GM23248 (cell line): Measurements from ENCODE around the gene STIM1.

Experiments used
- EZH2 ChIP-seq: fragments of 200-600 bp; sonication (generic); IDR thresholded peaks from 2 replicates; pipeline ENCODE4 v1.6.1; 2018; ENCODE audit warnings: antibody characterized with exemption, mild to moderate bottlenecking; ENCODE audit not compliant: insufficient read depth, poor library complexity, severe bottlenecking
- EZH2phosphoT487 ChIP-seq: fragments of 200-600 bp; sonication (generic); IDR thresholded peaks from 2 replicates; pipeline ENCODE4 v1.6.1; 2018; ENCODE audit warnings: antibody characterized with exemption, moderate library complexity, mild to moderate bottlenecking, low read depth; ENCODE audit not compliant: insufficient read depth

GRCh38 chr11:3809624-3809928 lies 45.9 kb upstream of the STIM1 start:
- TF ChIP-seq EZH2 (no peak), EZH2phosphoT487 (no peak)
